Muscle of leg (tissue), 11 donors: ENCODE data around the gene CHRM4. TPM values are rescaled to one million over a fixed set of nuclear protein-coding genes. Genes with fewer than 3 reads are reported as not detected.
A peak's percentile ranks its signal among the peaks of the same experiment; 100 is the strongest.

Experiments used
- DNase-seq: peaks from one replicate; pipeline ENCODE4 v3.0.0; 2013
- H3K27ac ChIP-seq: one replicate; pipeline ENCODE4 v1.5.1; 2013; ENCODE audit warnings: mild to moderate bottlenecking, low read length, control low read depth
- H3K27me3 ChIP-seq: one replicate; pipeline ENCODE4 v1.6.1; 2013; ENCODE audit warnings: low read length; ENCODE audit not compliant: control insufficient read depth, insufficient read depth
- H3K36me3 ChIP-seq: one replicate; pipeline ENCODE4 v1.6.1; 2013; ENCODE audit warnings: low read length; ENCODE audit not compliant: control insufficient read depth, insufficient read depth
- H3K4me1 ChIP-seq: one replicate; pipeline ENCODE4 v1.6.1; 2013; ENCODE audit warnings: low read length; ENCODE audit not compliant: control insufficient read depth, insufficient read depth
- H3K4me3 ChIP-seq: one replicate; pipeline ENCODE4 v1.5.1; 2013; ENCODE audit warnings: low read length, control low read depth
- H3K9me3 ChIP-seq: replicated peaks from 2 replicates; pipeline ENCODE4 v1.6.1; 2013; ENCODE audit warnings: low read depth, low read length; ENCODE audit not compliant: control insufficient read depth
- WGBS: methylation state at CpG from one replicate; pipeline ENCODE4 v1.1.5; 2013; ENCODE audit warnings: missing lambda C conversion rate; ENCODE audit not compliant: insufficient coverage; 5-methylcytosine and 5-hydroxymethylcytosine counted together
- polyA plus RNA-seq, 8 donors: library from polyadenylated mRNA; unstranded; fragments of 120-200 nt; gene quantifications; one replicate each; pipeline versions ENCODE4 v1.2.1 to v1.2.3, GENCODE V29; 2013; ENCODE audit warnings: inconsistent platforms in 1 of 8, low replicate concordance in 1 of 8; ENCODE audit not compliant: insufficient read length in 8 of 8, insufficient read depth in 1 of 8
- total RNA-seq: library from RNA; stranded (reverse); fragments of 120-200 nt; gene quantifications from one replicate; pipeline ENCODE4 v1.2.4, GENCODE V29; 2013

Gene CHRM4
- total and polyA plus RNA-seq, 9 donors, result 0.12 to 0.22 (median 0.13) TPM; not detected in 5

GRCh38 chr11:46389450-46390330 lies 1.9 kb downstream of the CHRM4 start:
- H3K36me3 ChIP-seq, result no peaks in the 10 kb centered on the region
- WGBS, result 2% methylated on average over 74 of the region's 80 CpGs
- no peaks in the 10 kb centered on the region for H3K9me3 ChIP-seq
- no peak overlapping the region for H3K27ac ChIP-seq
- H3K4me3 ChIP-seq, result peak overlapping the region; percentile 42
- DNase-seq, result peak; percentile 64
- peaks cover 65% of the 10 kb centered on the region for H3K27me3 ChIP-seq
- H3K4me1 ChIP-seq, result peaks cover 33% of the 10 kb centered on the region

DNA sequence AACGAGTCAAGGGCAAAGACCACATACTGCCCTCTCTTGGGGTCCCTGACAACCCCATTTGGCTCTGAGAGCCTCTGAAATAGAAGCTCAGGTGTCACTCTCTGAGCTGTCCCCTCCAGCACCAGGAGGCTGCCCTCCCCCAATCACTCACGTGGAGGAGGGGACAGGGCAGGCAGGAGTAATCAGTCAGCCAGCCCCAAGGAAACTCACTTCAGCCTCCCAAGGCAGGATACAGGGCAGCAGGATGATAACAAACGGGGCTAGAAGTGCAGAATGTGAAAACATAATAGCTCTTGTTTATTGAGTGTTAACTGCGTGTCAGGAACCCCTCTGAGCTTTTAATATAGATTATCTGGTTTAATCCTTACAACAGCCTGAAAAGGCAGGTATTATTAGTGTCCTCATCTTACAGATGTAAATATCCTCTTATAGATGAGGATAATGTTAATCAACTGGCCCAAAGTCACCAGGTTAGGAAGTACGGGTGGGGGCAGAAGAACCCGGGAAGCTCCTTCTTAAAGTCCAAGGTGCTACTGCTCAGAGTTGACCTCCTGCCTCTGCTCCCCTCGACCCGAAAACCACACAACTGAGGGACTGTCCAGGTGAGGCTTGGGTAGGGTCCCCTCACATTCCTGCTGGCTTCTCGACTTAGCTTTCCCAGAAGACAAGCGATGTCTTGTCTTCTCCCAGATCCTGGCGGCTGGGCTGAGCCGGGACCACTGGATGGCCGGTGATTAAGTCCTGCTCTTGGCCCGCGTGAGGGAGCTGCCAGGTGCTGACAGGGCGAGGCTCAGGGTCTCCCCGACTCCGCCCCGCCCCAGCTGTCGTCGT lies 2.7 kb downstream of the CHRM4 start:
- no peaks in the 10 kb centered on the region for H3K9me3 ChIP-seq
- 3% methylated on average over 16 of the region's 21 CpGs for WGBS
- H3K36me3 ChIP-seq, result peaks cover 1% of the 10 kb centered on the region
- DNase-seq, result no peak
- H3K4me1 ChIP-seq, result peaks cover 33% of the 10 kb centered on the region
- H3K27ac ChIP-seq, result no peak overlapping the region
- peaks cover 65% of the 10 kb centered on the region for H3K27me3 ChIP-seq
- H3K4me3 ChIP-seq, result no peak overlapping the region

- no peak overlapping the region for H3K27ac ChIP-seq
- H3K4me1 ChIP-seq, result peaks cover 30% of the 10 kb centered on the region
- peaks cover 63% of the 10 kb centered on the region for H3K27me3 ChIP-seq
- no peak overlapping the region for H3K4me3 ChIP-seq
- DNase-seq, result peak; percentile 14
- no peaks in the 10 kb centered on the region for H3K9me3 ChIP-seq
- peaks cover 7% of the 10 kb centered on the region for H3K36me3 ChIP-seq
- WGBS, result 6% methylated on average over 8 of the region's 24 CpGs
These were observed 3.5 kb downstream of the CHRM4 start for GRCh38 chr11:46387919-46388618.

DNA sequence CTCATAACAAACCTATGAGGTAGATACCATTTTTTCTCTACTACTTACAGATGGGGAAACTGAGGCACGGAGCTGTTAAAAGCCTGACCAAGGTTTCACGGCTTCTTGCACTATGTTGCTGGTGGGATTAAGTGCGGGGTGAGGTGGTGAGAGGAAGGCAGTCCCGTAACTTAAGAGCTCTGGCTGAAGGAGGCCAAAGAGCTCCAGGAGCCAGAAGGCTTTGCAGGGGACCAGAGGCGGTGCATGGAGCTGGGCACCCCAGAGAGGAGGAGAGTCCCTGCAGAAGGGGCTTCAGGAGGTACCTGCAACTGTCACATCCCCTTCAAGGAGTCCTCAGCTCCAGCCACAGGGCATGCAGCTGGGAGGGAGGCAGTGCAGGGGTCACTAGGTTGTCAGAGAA lies 4.1 kb downstream of the CHRM4 start:
- no peak for DNase-seq
- no peaks in the 10 kb centered on the region for H3K9me3 ChIP-seq
- no peak overlapping the region for H3K27ac ChIP-seq
- 78% methylated on average over 3 of the region's 5 CpGs for WGBS
- H3K27me3 ChIP-seq, result peaks cover 66% of the 10 kb centered on the region
- H3K4me3 ChIP-seq, result no peak overlapping the region
- peaks cover 32% of the 10 kb centered on the region for H3K4me1 ChIP-seq
- H3K36me3 ChIP-seq, result peaks cover 13% of the 10 kb centered on the region

GRCh38 chr11:46386674-46387073 lies 4.9 kb downstream of the CHRM4 start:
- 85% methylated on average over 4 of the region's 4 CpGs for WGBS
- H3K9me3 ChIP-seq, result no peaks in the 10 kb centered on the region
- H3K4me3 ChIP-seq, result no peak overlapping the region
- no peak overlapping the region for H3K27ac ChIP-seq
- H3K36me3 ChIP-seq, result peaks cover 13% of the 10 kb centered on the region
- H3K27me3 ChIP-seq, result peaks cover 70% of the 10 kb centered on the region
- no peak for DNase-seq
- peaks cover 39% of the 10 kb centered on the region for H3K4me1 ChIP-seq

- Histone ChIP-seq H3K27me3 (peaks cover 67% of the 10 kb centered on the region), H3K27ac (no peak overlapping the region), H3K4me3 (no peak overlapping the region), H3K9me3 (no peaks in the 10 kb centered on the region), H3K4me1 (peaks cover 39% of the 10 kb centered on the region), H3K36me3 (peaks cover 13% of the 10 kb centered on the region)
- DNase-seq, result no peak
- 95% methylated on average over 25 of the region's 25 CpGs for WGBS
These were observed 5.5 kb downstream of the CHRM4 start for GRCh38 chr11:46386005-46386578.

DNA sequence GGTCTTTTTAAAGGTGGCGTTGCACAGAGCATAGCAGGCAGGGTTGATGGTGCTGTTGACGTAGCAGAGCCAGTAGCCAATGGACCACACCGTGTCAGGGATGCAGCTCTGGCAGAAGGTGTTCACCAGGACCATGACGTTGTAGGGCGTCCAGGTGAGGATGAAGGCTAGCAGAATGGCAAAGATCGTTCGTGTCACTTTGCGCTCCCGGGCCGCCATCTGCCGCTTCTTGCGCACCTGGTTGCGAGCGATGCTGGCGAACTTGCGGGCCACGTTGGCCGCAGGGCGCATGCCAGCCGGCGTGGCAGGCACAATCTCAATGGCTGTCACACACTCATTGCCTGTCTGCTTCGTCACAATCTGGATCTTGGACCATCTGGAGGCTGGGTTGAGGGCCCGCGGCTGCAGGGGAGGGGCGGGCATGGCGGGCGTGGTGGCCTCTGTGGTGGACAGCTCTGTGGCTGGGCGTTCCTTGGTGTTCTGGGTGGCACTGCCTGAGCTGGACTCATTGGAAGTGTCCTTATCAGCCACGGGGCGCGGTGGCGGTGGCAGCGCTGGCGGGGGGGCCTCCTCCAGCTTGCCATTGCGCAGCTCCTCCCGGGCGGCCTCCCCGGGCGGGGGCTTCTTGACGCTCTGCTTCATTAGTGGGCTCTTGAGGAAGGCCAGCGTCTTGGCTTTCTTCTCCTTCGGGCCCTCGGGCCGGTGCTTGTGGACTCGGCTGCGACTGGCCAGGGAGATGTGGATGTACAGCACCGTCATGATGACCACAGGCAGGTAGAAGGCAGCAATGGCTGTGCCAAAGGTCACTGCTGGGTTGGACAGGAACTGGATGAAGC lies 6.2 kb downstream of the CHRM4 start:
- peaks cover 41% of the 10 kb centered on the region for H3K4me1 ChIP-seq
- no peak overlapping the region for H3K27ac ChIP-seq
- peaks cover 60% of the 10 kb centered on the region for H3K27me3 ChIP-seq
- no peaks in the 10 kb centered on the region for H3K9me3 ChIP-seq
- H3K36me3 ChIP-seq, result peaks cover 13% of the 10 kb centered on the region
- DNase-seq, result no peak
- 94% methylated on average over 47 of the region's 47 CpGs for WGBS
- H3K4me3 ChIP-seq, result no peak overlapping the region

- H3K27me3 ChIP-seq, result peaks cover 47% of the 10 kb centered on the region
- no peak for DNase-seq
- WGBS, result 59% methylated on average over 6 of the region's 12 CpGs
- peaks cover 35% of the 10 kb centered on the region for H3K4me1 ChIP-seq
- H3K9me3 ChIP-seq, result no peaks in the 10 kb centered on the region
- no peak overlapping the region for H3K4me3 ChIP-seq
- H3K27ac ChIP-seq, result no peak overlapping the region
- peaks cover 13% of the 10 kb centered on the region for H3K36me3 ChIP-seq
These were observed 7.4 kb downstream of the CHRM4 start for GRCh38 chr11:46383974-46384701.

GRCh38 chr11:46383404-46383758 lies 8.2 kb downstream of the CHRM4 start:
- WGBS, result no CpG with 5 or more reads among the region's 7 CpGs
- peaks cover 17% of the 10 kb centered on the region for H3K36me3 ChIP-seq
- H3K27me3 ChIP-seq, result peaks cover 40% of the 10 kb centered on the region
- H3K4me1 ChIP-seq, result peaks cover 32% of the 10 kb centered on the region
- no peak overlapping the region for H3K27ac ChIP-seq
- no peaks in the 10 kb centered on the region for H3K9me3 ChIP-seq
- DNase-seq, result no peak
- no peak overlapping the region for H3K4me3 ChIP-seq
